PC-9 (cell line): ENCODE data around the gene TDG. TPM values are rescaled to one million over a fixed set of nuclear protein-coding genes. Genes with fewer than 3 reads are reported as not detected.

Experiments used
- BruUV-seq: library from RNA; stranded (reverse); fragments of 400-500 nt; replicated peaks from 2 replicates; lab custom pipeline; 2021; lab: Mats Ljungman, UMichigan
- CTCF ChIA-PET: fragments of 300-600 bp; sonication (Branson Sonifier 250); formaldehyde crosslinking; loops from one replicate; lab custom pipeline; 2022; ENCODE audit warnings: antibody characterized with exemption; lab: Charles Lee
- POLR2A ChIA-PET: fragments of 300-600 bp; sonication (Branson Sonifier 250); formaldehyde crosslinking; loops from one replicate; lab custom pipeline; 2022; ENCODE audit warnings: antibody characterized with exemption; ENCODE audit not compliant: unreplicated experiment; lab: Charles Lee
- DNase-seq, 2 experiments: peaks; one replicate each; pipeline versions ENCODE4 v3.0.0 to v3.0.0-alpha.2; 2015 to 2022; ENCODE audit warnings: mixed read lengths in 1 of 2
- H2AFZ ChIP-seq: fragments of 200-600 bp; sonication (generic); 2 replicates; pipeline ENCODE4 v1.8.1; 2017; ENCODE audit warnings: antibody characterized with exemption
- H3F3A ChIP-seq: fragments of 200-600 bp; sonication (generic); 2 replicates; pipeline ENCODE4 v1.8.1; 2017; ENCODE audit warnings: antibody characterized with exemption, mild to moderate bottlenecking, low read depth; ENCODE audit not compliant: insufficient read depth
- H3K27ac ChIP-seq: fragments of 200-600 bp; sonication (generic); 2 replicates; pipeline ENCODE4 v1.6.1; 2016; ENCODE audit warnings: mixed run types
- H3K27me3 ChIP-seq: fragments of 200-600 bp; sonication (generic); 2 replicates; pipeline ENCODE4 v1.6.1; 2016; ENCODE audit warnings: low read depth, mixed run types; ENCODE audit not compliant: insufficient read depth
- H3K36me3 ChIP-seq: fragments of 200-600 bp; sonication (generic); 2 replicates; pipeline ENCODE4 v1.6.1; 2016; ENCODE audit warnings: low read depth, mixed run types
- H3K4me1 ChIP-seq: fragments of 200-600 bp; sonication (generic); replicated peaks from 2 replicates; pipeline ENCODE4 v1.6.1; 2016; ENCODE audit warnings: mixed run types; ENCODE audit not compliant: insufficient read depth
- H3K4me2 ChIP-seq: fragments of 200-600 bp; sonication (generic); 2 replicates; pipeline ENCODE4 v1.6.1; 2017; ENCODE audit warnings: mixed run types
- H3K4me3 ChIP-seq: fragments of 200-600 bp; sonication (generic); 2 replicates; pipeline ENCODE4 v1.6.1; 2016; ENCODE audit warnings: mixed run types
- H3K79me2 ChIP-seq: fragments of 200-600 bp; sonication (generic); 2 replicates; pipeline ENCODE4 v1.6.1; 2017; ENCODE audit warnings: low read depth, mixed run types
- H3K9me2 ChIP-seq: fragments of 200-600 bp; sonication (generic); 2 replicates; pipeline ENCODE4 v1.8.1; 2017; ENCODE audit warnings: mild to moderate bottlenecking; ENCODE audit not compliant: insufficient read depth
- H3K9me3 ChIP-seq: fragments of 200-600 bp; sonication (generic); 2 replicates; pipeline ENCODE4 v1.8.1; 2016; ENCODE audit warnings: low read depth; ENCODE audit not compliant: insufficient read depth
- H4K20me1 ChIP-seq: fragments of 200-600 bp; sonication (generic); 2 replicates; pipeline ENCODE4 v1.8.1; 2017; ENCODE audit not compliant: insufficient read depth
- CTCF ChIP-seq: fragments of 200-600 bp; sonication (generic); conservative IDR thresholded peaks from 2 replicates; pipeline ENCODE4 v1.6.1; 2017; ENCODE audit warnings: mixed run types, antibody characterized with exemption, mild to moderate bottlenecking, moderate library complexity
- EZH2 ChIP-seq: fragments of 200-600 bp; sonication (generic); IDR thresholded peaks from 2 replicates; pipeline ENCODE4 v1.8.0; 2017; ENCODE audit warnings: antibody characterized with exemption, low read depth
- intact Hi-C: fragments of 100-400 bp; cut with micrococcal nuclease; formaldehyde crosslinking; loops from one replicate; pipeline ENCODE4 v1.10.0; 2022; ENCODE audit not compliant: unreplicated experiment
- total RNA-seq: library from RNA; stranded (reverse); gene quantifications from 2 replicates; pipeline ENCODE4 v1.2.3, GENCODE V29; 2021

TDG gene
- total RNA-seq, 1 experiment from 2014 or later: 21.0 TPM

GRCh38 chr12:104002686-104003085 lies 37.0 kb downstream of the TDG start:
- no peak overlapping the region for H3K27ac ChIP-seq
- intact Hi-C loops: no loop called here
- H3K9me3 ChIP-seq: no peaks in the 10 kb centered on the region
- H3K4me2 ChIP-seq: no peak overlapping the region
- BruUV-seq: no TSS peak
- POLR2A ChIA-PET: no interaction called here
- no peak overlapping the region for H3K4me3 ChIP-seq
- H3K79me2 ChIP-seq: no peaks in the 10 kb centered on the region
- CTCF ChIA-PET: no interaction called here
- H3K36me3 ChIP-seq: no peaks in the 10 kb centered on the region
- H2AFZ ChIP-seq: no peak overlapping the region
- H3K27me3 ChIP-seq: peaks cover 12% of the 10 kb centered on the region; the same call in 1 of the 2 replicates
- H3F3A ChIP-seq: peaks cover 4% of the 10 kb centered on the region; the same call in 1 of the 2 replicates
- no peaks in the 10 kb centered on the region for H4K20me1 ChIP-seq
- DNase-seq: no peak
- 0 out of 2 replicates have a peak, but pooled peaks cover 3% of the 10 kb centered on the region for H3K9me2 ChIP-seq
- H3K4me1 ChIP-seq: peaks cover 5% of the 10 kb centered on the region; the same call in 1 of the 2 replicates
- TF ChIP-seq CTCF (no peak), EZH2 (no peak)

- no peaks in the 10 kb centered on the region for H3K36me3 ChIP-seq
- no peak overlapping the region for H2AFZ ChIP-seq
- 0 out of 2 replicates have a peak, but pooled peaks cover 3% of the 10 kb centered on the region for H3K9me2 ChIP-seq
- H4K20me1 ChIP-seq: no peaks in the 10 kb centered on the region
- TF ChIP-seq EZH2: no peak
- no peak for TF ChIP-seq CTCF
- peaks cover 5% of the 10 kb centered on the region; the same call in 1 of the 2 replicates for H3K4me1 ChIP-seq
- intact Hi-C loops: no loop called here
- H3K27ac ChIP-seq: no peak overlapping the region
- no peaks in the 10 kb centered on the region for H3K79me2 ChIP-seq
- H3K4me3 ChIP-seq: no peak overlapping the region
- CTCF ChIA-PET: no interaction called here
- BruUV-seq: no TSS peak
- POLR2A ChIA-PET: no interaction called here
- DNase-seq: no peak
- peaks cover 4% of the 10 kb centered on the region; the same call in 1 of the 2 replicates for H3F3A ChIP-seq
- H3K27me3 ChIP-seq: peaks cover 12% of the 10 kb centered on the region; the same call in 1 of the 2 replicates
- H3K4me2 ChIP-seq: no peak overlapping the region
- H3K9me3 ChIP-seq: no peaks in the 10 kb centered on the region
These were observed 37.9 kb downstream of the TDG start for GRCh38 chr12:104003596-104003995.

GRCh38 chr12:104006929-104007328 lies 41.3 kb downstream of the TDG start:
- intact Hi-C loops: no loop called here
- no peak overlapping the region for H2AFZ ChIP-seq
- ChIA-PET CTCF (no interaction called here), POLR2A (interaction anchor here (0.6 kb wide), 1 partner anchor 1061 kb away, joined by 8 read pairs; no protein-coding TSS in a partner anchor)
- DNase-seq: peak in 1 of 2 experiments; percentile 61
- H3F3A ChIP-seq: peaks cover 4% of the 10 kb centered on the region; the same call in 1 of the 2 replicates
- H3K27ac ChIP-seq: no peak overlapping the region
- H3K9me3 ChIP-seq: no peaks in the 10 kb centered on the region
- H3K79me2 ChIP-seq: no peaks in the 10 kb centered on the region
- H3K9me2 ChIP-seq: no peaks in the 10 kb centered on the region
- TF ChIP-seq EZH2 (no peak), CTCF (no peak)
- H3K36me3 ChIP-seq: no peaks in the 10 kb centered on the region
- peaks cover 5% of the 10 kb centered on the region for H3K4me1 ChIP-seq
- peaks cover 12% of the 10 kb centered on the region; the same call in 1 of the 2 replicates for H3K27me3 ChIP-seq
- no peak overlapping the region for H3K4me2 ChIP-seq
- H4K20me1 ChIP-seq: no peaks in the 10 kb centered on the region
- H3K4me3 ChIP-seq: no peak overlapping the region
- no TSS peak for BruUV-seq
